ENCODE data around the gene UPF1.

Gene UPF1

GRCh38 chr19:18792661-18793060 is 39.1 kb upstream of the UPF1 start:
- H3K4me3 Mint-ChIP-seq = no peak overlapping the region
- peaks cover 83% of the 10 kb centered on the region for H3K27me3 Mint-ChIP-seq
- H3K4me1 Mint-ChIP-seq = peaks cover 23% of the 10 kb centered on the region
- ATAC-seq (replicated peaks; ENCODE audit: extremely low read depth, poor library complexity, severe bottlenecking) (no peak), DNase-seq (ENCODE audit: low spot score in 2 of 2) (no peak)
- no peaks in the 10 kb centered on the region for H3K9me3 Mint-ChIP-seq
- peaks cover 5% of the 10 kb centered on the region for H3K36me3 Mint-ChIP-seq (ENCODE audit: insufficient read depth)
- H3K27ac Mint-ChIP-seq (ENCODE audit: low read depth) = no peak overlapping the region

GRCh38 chr19:18793144-18794028 is 38.4 kb upstream of the UPF1 start:
- Mint-ChIP-seq H3K9me3 (no peaks in the 10 kb centered on the region), H3K27me3 (peaks cover 78% of the 10 kb centered on the region), H3K4me1 (peaks cover 21% of the 10 kb centered on the region), H3K4me3 (no peak overlapping the region), H3K27ac (ENCODE audit: low read depth) (no peak overlapping the region), H3K36me3 (ENCODE audit: insufficient read depth) (peaks cover 5% of the 10 kb centered on the region)
- no peak for ATAC-seq (replicated peaks; ENCODE audit: extremely low read depth, poor library complexity, severe bottlenecking)
- no peak for DNase-seq (ENCODE audit: low spot score in 2 of 2)

DNA sequence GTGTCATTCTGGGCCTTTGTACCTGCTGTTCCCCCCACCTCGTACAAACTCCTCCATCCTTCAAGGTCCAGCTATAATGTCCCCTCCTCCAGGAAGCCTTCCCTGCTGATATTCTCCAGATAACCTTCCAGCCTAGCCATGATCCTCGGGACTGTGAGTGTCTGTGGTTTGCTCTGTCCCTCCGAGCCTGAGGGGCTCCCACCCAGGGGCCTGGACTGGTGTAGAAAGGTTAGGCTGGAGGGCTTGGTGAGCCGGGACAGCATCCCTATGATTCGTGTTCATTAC is 37.8 kb upstream of the UPF1 start:
- peaks cover 5% of the 10 kb centered on the region for H3K36me3 Mint-ChIP-seq (ENCODE audit: insufficient read depth)
- H3K4me3 Mint-ChIP-seq = no peak overlapping the region
- peaks cover 17% of the 10 kb centered on the region for H3K4me1 Mint-ChIP-seq
- H3K27me3 Mint-ChIP-seq = peaks cover 72% of the 10 kb centered on the region
- H3K27ac Mint-ChIP-seq (ENCODE audit: low read depth) = no peak overlapping the region
- ATAC-seq (replicated peaks; ENCODE audit: extremely low read depth, poor library complexity, severe bottlenecking) (no peak), DNase-seq (ENCODE audit: low spot score in 2 of 2) (no peak)
- no peaks in the 10 kb centered on the region for H3K9me3 Mint-ChIP-seq

DNA sequence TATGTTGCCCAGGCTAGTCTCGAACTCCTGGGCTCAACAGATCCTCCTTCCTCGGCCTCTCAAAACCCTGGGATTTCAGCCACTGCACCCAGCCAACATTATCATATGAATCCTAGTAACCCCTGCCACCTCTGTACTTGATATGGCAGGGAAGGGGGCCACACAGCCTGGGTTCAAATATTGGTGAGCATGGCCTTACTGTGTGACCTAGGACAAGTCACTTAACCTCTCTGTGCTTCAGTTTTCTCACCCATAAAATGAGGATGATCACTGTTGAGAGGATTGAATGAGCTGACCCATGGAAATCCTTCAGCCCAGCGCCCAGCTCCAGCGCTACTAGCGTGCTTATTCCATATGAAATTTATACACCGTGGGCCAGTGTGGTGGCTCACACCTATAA is 37.1 kb upstream of the UPF1 start:
- Mint-ChIP-seq H3K27ac (ENCODE audit: low read depth) (no peak overlapping the region), H3K4me1 (peaks cover 10% of the 10 kb centered on the region), H3K36me3 (ENCODE audit: insufficient read depth) (peaks cover 5% of the 10 kb centered on the region), H3K9me3 (no peaks in the 10 kb centered on the region), H3K27me3 (peaks cover 65% of the 10 kb centered on the region), H3K4me3 (no peak overlapping the region)
- no peak for DNase-seq (ENCODE audit: low spot score in 2 of 2)
- no peak for ATAC-seq (replicated peaks; ENCODE audit: extremely low read depth, poor library complexity, severe bottlenecking)

DNA sequence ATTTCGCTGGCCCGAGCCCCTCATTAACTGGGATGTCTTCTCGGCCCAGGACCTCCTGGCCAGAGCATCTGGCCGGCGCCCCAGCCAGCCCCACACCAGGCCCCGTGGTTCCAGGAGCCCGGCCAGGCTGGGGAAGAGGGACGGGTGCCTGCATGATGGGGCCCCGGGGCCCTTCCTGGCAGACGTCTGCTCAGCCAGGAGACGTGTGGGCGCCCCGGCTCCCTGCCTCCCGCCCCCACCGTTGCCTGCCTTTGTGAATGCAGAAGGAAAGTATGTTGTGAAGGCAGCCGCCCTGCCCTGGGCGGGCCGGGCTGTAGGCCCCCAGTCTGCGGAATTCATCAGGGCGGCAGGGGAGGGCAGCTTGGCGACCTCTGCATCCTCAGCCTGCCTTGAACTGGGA is 36.2 kb upstream of the UPF1 start:
- no peak overlapping the region for H3K4me3 Mint-ChIP-seq
- peaks cover 3% of the 10 kb centered on the region for H3K36me3 Mint-ChIP-seq (ENCODE audit: insufficient read depth)
- H3K9me3 Mint-ChIP-seq = no peaks in the 10 kb centered on the region
- no peak for DNase-seq (ENCODE audit: low spot score in 2 of 2)
- peaks cover 56% of the 10 kb centered on the region for H3K27me3 Mint-ChIP-seq
- H3K27ac Mint-ChIP-seq (ENCODE audit: low read depth) = no peak overlapping the region
- H3K4me1 Mint-ChIP-seq = peaks cover 2% of the 10 kb centered on the region
- no peak for ATAC-seq (replicated peaks; ENCODE audit: extremely low read depth, poor library complexity, severe bottlenecking)

- Mint-ChIP-seq H3K9me3 (no peaks in the 10 kb centered on the region), H3K27me3 (peaks cover 49% of the 10 kb centered on the region), H3K4me3 (no peak overlapping the region), H3K36me3 (ENCODE audit: insufficient read depth) (peaks cover 3% of the 10 kb centered on the region), H3K4me1 (no peaks in the 10 kb centered on the region), H3K27ac (ENCODE audit: low read depth) (no peak overlapping the region)
- DNase-seq (ENCODE audit: low spot score in 2 of 2) (no peak), ATAC-seq (replicated peaks; ENCODE audit: extremely low read depth, poor library complexity, severe bottlenecking) (no peak)
Measured at GRCh38 chr19:18796239-18796638, 35.5 kb upstream of the UPF1 start.

DNA sequence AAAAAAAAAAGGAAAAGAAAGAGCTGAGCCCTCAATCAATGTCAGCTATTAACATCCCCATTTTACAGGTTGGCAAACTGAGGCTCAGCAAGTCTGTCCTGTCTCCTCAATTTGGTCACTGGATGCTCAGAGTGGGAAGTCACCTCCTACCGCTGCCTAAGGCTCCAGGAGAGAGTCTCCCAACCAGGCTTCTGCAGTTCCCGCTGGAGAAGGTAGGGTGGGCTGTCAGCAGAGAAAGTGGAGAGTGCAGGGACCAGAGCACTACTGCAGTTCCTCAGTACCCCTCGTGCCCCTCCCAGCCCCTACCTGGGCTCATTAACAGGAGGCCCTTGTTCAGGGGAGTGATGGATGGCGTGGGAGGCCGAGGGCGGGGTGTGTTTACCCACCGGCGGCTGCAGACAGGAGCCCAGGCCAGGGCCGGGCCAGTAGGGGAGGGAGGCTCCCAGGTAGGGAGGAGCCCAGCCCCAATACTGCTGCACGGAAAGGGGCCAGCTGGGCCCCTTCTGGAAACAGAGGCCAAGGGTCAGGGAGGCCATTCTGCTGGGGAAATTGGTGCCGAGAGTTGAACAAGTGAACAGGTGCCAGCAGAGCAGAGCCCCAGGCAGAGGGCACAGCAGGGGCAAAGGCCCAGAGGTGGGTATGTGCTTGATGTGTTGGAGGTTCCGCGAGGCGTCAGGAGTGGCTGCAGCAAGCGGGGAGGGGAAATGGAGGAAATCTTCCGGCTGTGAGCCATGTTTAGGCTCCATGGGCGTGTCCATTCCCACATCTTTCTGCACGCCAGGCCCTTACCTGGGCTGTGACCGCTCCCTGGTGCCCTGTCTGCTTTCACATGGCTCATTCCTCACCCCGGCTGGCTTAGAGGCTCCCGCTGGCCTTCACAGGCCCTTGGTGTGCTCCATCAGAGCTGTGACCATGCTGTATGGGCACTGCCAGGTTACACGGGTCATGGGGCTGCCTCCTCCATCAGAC is 33.1 kb upstream of the UPF1 start:
- H3K36me3 Mint-ChIP-seq (ENCODE audit: insufficient read depth) = no peaks in the 10 kb centered on the region
- no peaks in the 10 kb centered on the region for H3K4me1 Mint-ChIP-seq
- no peak overlapping the region for H3K4me3 Mint-ChIP-seq
- H3K9me3 Mint-ChIP-seq = no peaks in the 10 kb centered on the region
- H3K27me3 Mint-ChIP-seq = peaks cover 32% of the 10 kb centered on the region
- no peak overlapping the region for H3K27ac Mint-ChIP-seq (ENCODE audit: low read depth)
- ATAC-seq (replicated peaks; ENCODE audit: extremely low read depth, poor library complexity, severe bottlenecking) (no peak), DNase-seq (ENCODE audit: low spot score in 2 of 2) (no peak)

GRCh38 chr19:18799389-18799970 is 32.3 kb upstream of the UPF1 start:
- Mint-ChIP-seq H3K36me3 (ENCODE audit: insufficient read depth) (no peaks in the 10 kb centered on the region), H3K4me3 (no peak overlapping the region), H3K27me3 (peaks cover 28% of the 10 kb centered on the region), H3K27ac (ENCODE audit: low read depth) (no peak overlapping the region), H3K9me3 (no peaks in the 10 kb centered on the region), H3K4me1 (no peaks in the 10 kb centered on the region)
- no peak for ATAC-seq (replicated peaks; ENCODE audit: extremely low read depth, poor library complexity, severe bottlenecking)
- DNase-seq (ENCODE audit: low spot score in 2 of 2) = no peak

DNA sequence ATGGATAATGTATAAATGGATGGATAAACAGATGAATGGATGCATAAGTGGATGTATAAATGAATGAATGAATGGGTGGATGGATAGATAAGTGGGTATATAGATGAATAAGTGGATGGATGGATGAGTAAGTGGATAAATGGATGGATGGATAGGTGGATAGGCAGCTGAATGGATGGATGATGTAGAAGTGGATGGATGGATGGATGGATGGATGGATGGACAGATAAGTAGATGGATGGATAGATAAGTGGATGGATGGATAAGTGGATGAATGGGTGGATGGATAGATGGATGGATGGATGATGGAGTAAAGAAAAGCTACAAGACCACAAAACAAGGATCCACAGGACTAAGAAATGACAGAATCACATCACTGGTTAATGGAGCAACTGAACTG is 31.7 kb upstream of the UPF1 start:
- ATAC-seq (replicated peaks; ENCODE audit: extremely low read depth, poor library complexity, severe bottlenecking) (no peak), DNase-seq (ENCODE audit: low spot score in 2 of 2) (no peak)
- H3K27me3 Mint-ChIP-seq = peaks cover 22% of the 10 kb centered on the region
- H3K4me3 Mint-ChIP-seq = no peak overlapping the region
- no peaks in the 10 kb centered on the region for H3K4me1 Mint-ChIP-seq
- H3K9me3 Mint-ChIP-seq = no peaks in the 10 kb centered on the region
- H3K27ac Mint-ChIP-seq (ENCODE audit: low read depth) = no peak overlapping the region
- H3K36me3 Mint-ChIP-seq (ENCODE audit: insufficient read depth) = no peaks in the 10 kb centered on the region

DNA sequence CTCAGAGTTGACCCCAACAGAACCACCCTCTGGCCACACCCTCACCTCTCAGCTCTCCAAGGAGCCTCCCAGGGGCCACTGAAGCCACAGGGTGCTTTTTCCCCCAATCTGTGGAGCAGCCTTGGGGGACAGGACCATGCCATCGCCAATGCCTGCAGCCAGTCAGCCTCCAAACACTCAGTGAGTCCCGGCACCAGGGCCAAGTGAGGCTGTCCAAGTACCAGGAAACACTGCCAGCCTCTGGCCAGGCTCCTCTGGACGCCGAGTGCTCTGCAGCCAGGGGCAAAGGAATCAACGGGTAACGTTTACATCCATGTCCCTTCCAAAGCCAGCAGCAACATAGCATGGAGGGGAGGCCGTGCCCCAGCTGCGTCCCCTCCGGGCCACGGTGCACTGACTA is 31.1 kb upstream of the UPF1 start:
- H3K27ac Mint-ChIP-seq (ENCODE audit: low read depth) = no peak overlapping the region
- no peak overlapping the region for H3K4me3 Mint-ChIP-seq
- DNase-seq (ENCODE audit: low spot score in 2 of 2) = no peak
- H3K4me1 Mint-ChIP-seq = no peaks in the 10 kb centered on the region
- ATAC-seq (replicated peaks; ENCODE audit: extremely low read depth, poor library complexity, severe bottlenecking) = no peak
- H3K9me3 Mint-ChIP-seq = no peaks in the 10 kb centered on the region
- peaks cover 22% of the 10 kb centered on the region for H3K27me3 Mint-ChIP-seq
- H3K36me3 Mint-ChIP-seq (ENCODE audit: insufficient read depth) = no peaks in the 10 kb centered on the region

GRCh38 chr19:18802354-18802753 is 29.4 kb upstream of the UPF1 start:
- no peak overlapping the region for H3K27ac Mint-ChIP-seq (ENCODE audit: low read depth)
- ATAC-seq (replicated peaks; ENCODE audit: extremely low read depth, poor library complexity, severe bottlenecking) (no peak), DNase-seq (ENCODE audit: low spot score in 2 of 2) (no peak)
- H3K27me3 Mint-ChIP-seq = peaks cover 16% of the 10 kb centered on the region
- H3K4me3 Mint-ChIP-seq = no peak overlapping the region
- no peaks in the 10 kb centered on the region for H3K4me1 Mint-ChIP-seq
- no peaks in the 10 kb centered on the region for H3K36me3 Mint-ChIP-seq (ENCODE audit: insufficient read depth)
- H3K9me3 Mint-ChIP-seq = no peaks in the 10 kb centered on the region

DNA sequence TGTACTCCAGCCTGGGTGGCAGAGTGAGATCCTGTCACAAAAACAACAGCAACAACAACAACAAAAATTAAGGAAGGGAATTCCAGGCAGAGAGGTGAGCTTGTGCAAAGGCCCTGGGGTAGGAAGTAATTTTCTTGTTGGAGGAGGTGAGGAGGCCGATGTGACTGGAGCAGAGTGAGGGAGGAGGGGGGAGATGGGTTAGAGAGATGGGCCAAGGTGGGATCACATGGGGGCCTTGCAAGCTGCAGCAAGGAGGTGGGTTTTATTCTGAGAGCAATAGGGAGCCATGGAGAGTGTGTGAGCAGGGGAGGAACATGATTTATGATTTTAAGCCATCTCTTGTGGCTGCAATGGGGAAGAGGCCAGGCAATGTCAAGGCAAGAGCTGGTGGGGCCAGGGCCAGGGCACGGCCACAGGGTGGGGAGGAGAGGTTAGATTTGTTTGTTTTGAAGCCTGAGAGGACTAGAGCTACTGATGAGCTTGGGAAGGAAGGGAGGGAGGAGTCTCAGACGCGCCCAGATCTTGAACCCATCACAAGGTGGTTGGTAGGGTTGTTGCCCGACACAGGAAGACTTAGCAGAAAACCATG is 28.1 kb upstream of the UPF1 start:
- ATAC-seq (replicated peaks; ENCODE audit: extremely low read depth, poor library complexity, severe bottlenecking) (no peak), DNase-seq (ENCODE audit: low spot score in 2 of 2) (no peak)
- Mint-ChIP-seq H3K27ac (ENCODE audit: low read depth) (no peak overlapping the region), H3K9me3 (no peaks in the 10 kb centered on the region), H3K27me3 (peaks cover 11% of the 10 kb centered on the region), H3K36me3 (ENCODE audit: insufficient read depth) (no peaks in the 10 kb centered on the region), H3K4me1 (no peaks in the 10 kb centered on the region), H3K4me3 (no peak overlapping the region)

Measured in central memory CD8-positive, alpha-beta T cell (primary cell).